Right atrium auricular region (tissue), 2 donors: ENCODE results near the gene ARHGAP26. TPM values are rescaled to one million over a fixed set of nuclear protein-coding genes. Genes with fewer than 3 reads are reported as not detected.

Experiments used
- DNase-seq: peaks from one replicate; pipeline ENCODE4 v3.0.0-alpha.2; 2019; ENCODE audit warnings: low spot score
- H3K27ac ChIP-seq, 2 donors: fragments of 200-600 bp; sonication (generic); 1 replicate in 1 of 2; 2 replicates in 1 of 2; pipeline ENCODE4 v1.5.1; 2016 to 2019
- H3K27me3 ChIP-seq, 2 donors: fragments of 200-600 bp; sonication (generic); one replicate each; pipeline versions ENCODE4 v1.5.1 to v1.6.0; 2017 to 2019
- H3K36me3 ChIP-seq: fragments of 200-600 bp; sonication (generic); one replicate; pipeline ENCODE4 v1.5.1; 2016
- H3K4me1 ChIP-seq, 2 donors: fragments of 200-600 bp; sonication (generic); one replicate each; pipeline versions ENCODE4 v1.5.1 to v1.6.0; 2017 to 2019
- H3K4me3 ChIP-seq, 2 donors: fragments of 200-600 bp; sonication (generic); 1 replicate in 1 of 2; 2 replicates in 1 of 2; pipeline ENCODE4 v1.5.1; 2017 to 2019; ENCODE audit warnings: mild to moderate bottlenecking in 1 of 2, moderate library complexity in 1 of 2
- H3K9me3 ChIP-seq, 2 donors: fragments of 200-600 bp; sonication (generic); one replicate each; pipeline ENCODE4 v1.5.1; 2019
- CTCF ChIP-seq, 2 donors: fragments of 200-600 bp; sonication (generic); IDR thresholded peaks; one replicate each; pipeline ENCODE4 v1.5.1; 2019; ENCODE audit warnings: antibody characterized with exemption in 2 of 2
- total RNA-seq, 2 donors: library from RNA; depleted of rRNA; stranded (reverse); fragments of >200 nt; gene quantifications; one replicate each; pipeline ENCODE4 v1.1.0, GENCODE V29; 2016

ARHGAP26 gene
- total RNA-seq, 2 donors from 2014 or later, result 29.8 to 31.6 TPM

- peaks cover 2 to 26% of the 10 kb centered on the region in 2 donors for H3K4me1 ChIP-seq
- no peaks in the 10 kb centered on the region for H3K36me3 ChIP-seq
- DNase-seq, result no peak
- TF ChIP-seq CTCF (IDR thresholded peaks at IDR 0.05), result no peak
- no peaks in the 10 kb centered on the region for H3K9me3 ChIP-seq
- H3K4me3 ChIP-seq, result no peak overlapping the region
- H3K27me3 ChIP-seq, result no peaks in the 10 kb centered on the region
- H3K27ac ChIP-seq, result no peak overlapping the region
Measured at GRCh38 chr5:142756576-142756975, 13.6 kb upstream of the ARHGAP26 start.

- H3K27me3 ChIP-seq, result no peaks in the 10 kb centered on the region
- no peak overlapping the region for H3K27ac ChIP-seq
- peaks cover 2 to 16% of the 10 kb centered on the region in 2 donors for H3K4me1 ChIP-seq
- TF ChIP-seq CTCF (IDR thresholded peaks at IDR 0.05), result no peak
- H3K9me3 ChIP-seq, result no peaks in the 10 kb centered on the region
- no peaks in the 10 kb centered on the region for H3K36me3 ChIP-seq
- H3K4me3 ChIP-seq, result no peak overlapping the region
- no peak for DNase-seq
Measured at GRCh38 chr5:142757564-142757963, 12.6 kb upstream of the ARHGAP26 start.

- Histone ChIP-seq H3K27me3 (no peaks in the 10 kb centered on the region), H3K27ac (no peak overlapping the region), H3K4me1 (peaks cover 0 to 9% of the 10 kb centered on the region in 2 donors), H3K9me3 (no peaks in the 10 kb centered on the region), H3K4me3 (no peak overlapping the region), H3K36me3 (no peaks in the 10 kb centered on the region)
- TF ChIP-seq CTCF (IDR thresholded peaks at IDR 0.05), result no peak
- DNase-seq, result no peak
Measured at GRCh38 chr5:142758062-142758795, 11.9 kb upstream of the ARHGAP26 start.

- no peak for DNase-seq
- no peak overlapping the region for H3K4me3 ChIP-seq
- H3K27me3 ChIP-seq, result no peaks in the 10 kb centered on the region
- TF ChIP-seq CTCF (IDR thresholded peaks at IDR 0.05), result no peak
- H3K27ac ChIP-seq, result no peak overlapping the region
- H3K4me1 ChIP-seq, result peaks cover 0 to 4% of the 10 kb centered on the region in 2 donors
- H3K36me3 ChIP-seq, result no peaks in the 10 kb centered on the region
- no peaks in the 10 kb centered on the region for H3K9me3 ChIP-seq
Measured at GRCh38 chr5:142758796-142759145, 11.4 kb upstream of the ARHGAP26 start.

- no peak for DNase-seq
- Histone ChIP-seq H3K27ac (no peak overlapping the region), H3K9me3 (no peaks in the 10 kb centered on the region), H3K4me1 (no peaks in the 10 kb centered on the region), H3K4me3 (no peak overlapping the region), H3K27me3 (no peaks in the 10 kb centered on the region), H3K36me3 (no peaks in the 10 kb centered on the region)
- TF ChIP-seq CTCF (IDR thresholded peaks at IDR 0.05), result no peak
Measured at GRCh38 chr5:142763701-142764100, 6.5 kb upstream of the ARHGAP26 start.

- no peak for DNase-seq
- Histone ChIP-seq H3K27ac (no peak overlapping the region), H3K36me3 (no peaks in the 10 kb centered on the region), H3K4me3 (no peak overlapping the region), H3K9me3 (no peaks in the 10 kb centered on the region), H3K4me1 (peaks cover 0 to 16% of the 10 kb centered on the region in 2 donors), H3K27me3 (no peaks in the 10 kb centered on the region)
- no peak for TF ChIP-seq CTCF (IDR thresholded peaks at IDR 0.05)
Measured at GRCh38 chr5:142767178-142767577, 3.0 kb upstream of the ARHGAP26 start.
